ENCODE results near the gene ALK.

Gene ALK

GRCh38 chr2:29567906-29568520, 353.4 kb downstream of the ALK start:
- no peak for DNase-seq

- DNase-seq, result no peak
Observed at GRCh38 chr2:29563697-29564096, 357.7 kb downstream of the ALK start.

- no peak for DNase-seq
Observed at GRCh38 chr2:29562896-29563295, 358.5 kb downstream of the ALK start.

GRCh38 chr2:29562319-29562718, 359.1 kb downstream of the ALK start:
- no peak for DNase-seq

GRCh38 chr2:29561628-29562027, 359.8 kb downstream of the ALK start:
- no peak for DNase-seq

GRCh38 chr2:29561181-29561580, 360.2 kb downstream of the ALK start:
- DNase-seq, result no peak

GRCh38 chr2:29560566-29560965, 360.8 kb downstream of the ALK start:
- no peak for DNase-seq

- no peak for DNase-seq
Observed at GRCh38 chr2:29560030-29560429, 361.4 kb downstream of the ALK start.

GRCh38 chr2:29559578-29559977, 361.8 kb downstream of the ALK start:
- DNase-seq, result no peak

- no peak for DNase-seq
Observed at GRCh38 chr2:29558097-29558496, 363.3 kb downstream of the ALK start.

- DNase-seq, result no peak
Observed at GRCh38 chr2:29557268-29557667, 364.1 kb downstream of the ALK start.

- DNase-seq, result no peak
Observed at GRCh38 chr2:29549069-29549380, 372.4 kb downstream of the ALK start.

GRCh38 chr2:29544917-29545316, 376.5 kb downstream of the ALK start:
- no peak for DNase-seq

GRCh38 chr2:29544031-29544430, 377.4 kb downstream of the ALK start:
- no peak for DNase-seq

GRCh38 chr2:29535188-29535587, 386.2 kb downstream of the ALK start:
- DNase-seq, result no peak

GRCh38 chr2:29532436-29532835, 388.9 kb downstream of the ALK start:
- no peak for DNase-seq

- no peak for DNase-seq
Observed at GRCh38 chr2:29531626-29532025, 389.8 kb downstream of the ALK start.

GRCh38 chr2:29530281-29530680, 391.1 kb downstream of the ALK start:
- DNase-seq, result no peak

GRCh38 chr2:29528891-29529520, 392.4 kb downstream of the ALK start:
- peak in 1 of 2 donors; percentile 1 for DNase-seq

- no peak for DNase-seq
Observed at GRCh38 chr2:29528371-29528770, 393.0 kb downstream of the ALK start.

GRCh38 chr2:29527947-29528346, 393.4 kb downstream of the ALK start:
- no peak for DNase-seq

- no peak for DNase-seq
Observed at GRCh38 chr2:29526587-29527586, 394.5 kb downstream of the ALK start.

GRCh38 chr2:29525921-29526320, 395.5 kb downstream of the ALK start:
- DNase-seq, result no peak

- no peak for DNase-seq
Observed at GRCh38 chr2:29524652-29525051, 396.7 kb downstream of the ALK start.

Data from CD4-positive, alpha-beta T cell treated with Interleukin-4 for 1 hour (primary cell).